A549 treated with AZD9567 at 1 μM for 4 hours (cell line): ENCODE measurements around the gene NR2F2. TPM values are rescaled to one million over a fixed set of nuclear protein-coding genes. Genes with fewer than 3 reads are reported as not detected.

ENCODE experiments used
- total RNA-seq: library from RNA; stranded (reverse); fragments of 200-300 nt; extraction: Qiagen RNA extraction; gene quantifications from 5 replicates; pipeline ENCODE4 v1.2.3, GENCODE V29; 2022; ENCODE audit not compliant: insufficient read depth

NR2F2 gene
- 18.8 to 25.3 TPM (median 20.0 TPM) in 5 replicates for total RNA-seq

GRCh38 chr15:96330450-96331143 lies at the start of gene NR2F2:
Gene NR2F2, plus strand, starts transcription at chr15:96330700. Its CDS starts 1,406 bp downstream, at chr15:96332106.

